Measurements from ENCODE around the gene POPDC2. TPM values are rescaled to one million over a fixed set of nuclear protein-coding genes. Genes with fewer than 3 reads are reported as not detected.
"Not testable (repeated sequence)": the region's sequence is repeated elsewhere in the genome, so short reads cannot be mapped to it uniquely, and the experiment has no call there.

Gene POPDC2
- total RNA-seq, 4 donors from 2014 or later = 67.9 to 92.6 (median 79.3) TPM

- DNase-seq (ENCODE audit: extremely low spot score) = no peak
- intact Hi-C loops (cut with DNase I) = loop anchor here (5.0 kb wide), 1 partner anchor 221 kb away; the partner anchor contains the start of gene TMEM39A
- Histone ChIP-seq H3K27ac (replicated peaks in 1 of 4) (no peak overlapping the region), H3K36me3 (no peaks in the 10 kb centered on the region), H3K9me3 (no peaks in the 10 kb centered on the region), H3K27me3 (no peaks in the 10 kb centered on the region), H3K4me1 (peaks cover 0 to 3% (median 0%) of the 10 kb centered on the region in 4 donors), H3K4me3 (no peak overlapping the region)
- WGBS = 65% methylated on average over 1 of the region's 1 CpG
- TF ChIP-seq CTCF (IDR thresholded peaks at IDR 0.05) (no peak), EP300 (IDR thresholded peaks at IDR 0.05) (no peak), POLR2A (IDR thresholded peaks at IDR 0.05; ENCODE audit: low read depth) (no peak), POLR2AphosphoS5 (IDR thresholded peaks at IDR 0.05) (no peak)
These were observed 23.0 kb upstream of the POPDC2 start for GRCh38 chr3:119683421-119683820.

- WGBS = 71% methylated on average over 1 of the region's 1 CpG
- H3K27ac ChIP-seq (replicated peaks in 1 of 4) = no peak overlapping the region
- intact Hi-C loops (cut with DNase I) = loop anchor here (5.0 kb wide), 1 partner anchor 219 kb away; the partner anchor contains the start of gene TMEM39A
These were observed 20.9 kb upstream of the POPDC2 start for GRCh38 chr3:119681279-119681678.

GRCh38 chr3:119679874-119680273 is 19.5 kb upstream of the POPDC2 start:
- no peak overlapping the region for H3K4me3 ChIP-seq
- H3K9me3 ChIP-seq = no peaks in the 10 kb centered on the region
- peaks cover 18 to 24% (median 22%) of the 10 kb centered on the region in 4 donors for H3K4me1 ChIP-seq
- no peak overlapping the region for H3K27ac ChIP-seq (replicated peaks in 1 of 4)
- intact Hi-C loops (cut with DNase I) = loop anchor here (5.0 to 10.0 kb wide), 3 partner anchors 103 to 218 kb away; partner anchors contain the start of genes ADPRH, TIMMDC1 and TMEM39A
- TF ChIP-seq POLR2AphosphoS5 (IDR thresholded peaks at IDR 0.05) (no peak), CTCF (IDR thresholded peaks at IDR 0.05) (no peak), POLR2A (IDR thresholded peaks at IDR 0.05; ENCODE audit: low read depth) (no peak), EP300 (IDR thresholded peaks at IDR 0.05) (no peak)
- no peaks in the 10 kb centered on the region for H3K27me3 ChIP-seq
- DNase-seq (ENCODE audit: extremely low spot score) = no peak
- peaks cover 0 to 2% (median 1%) of the 10 kb centered on the region in 4 donors for H3K36me3 ChIP-seq

More at GRCh38 chr3:119681279-119681678, 20.9 kb upstream of the POPDC2 start:
- Histone ChIP-seq H3K27me3 (no peaks in the 10 kb centered on the region), H3K4me3 (no peak overlapping the region), H3K9me3 (no peaks in the 10 kb centered on the region), H3K36me3 (no peaks in the 10 kb centered on the region), H3K4me1 (peaks cover 8 to 12% (median 9%) of the 10 kb centered on the region in 4 donors)
- no peak for TF ChIP-seq POLR2AphosphoS5 (IDR thresholded peaks at IDR 0.05)
- TF ChIP-seq POLR2A (IDR thresholded peaks at IDR 0.05; ENCODE audit: low read depth) = no peak
- TF ChIP-seq CTCF (IDR thresholded peaks at IDR 0.05) = peak; percentile 41 to 55 (median 46)
- TF ChIP-seq EP300 (IDR thresholded peaks at IDR 0.05) = no peak
- no peak for DNase-seq (ENCODE audit: extremely low spot score)

- H3K27ac ChIP-seq (replicated peaks in 1 of 4) = peak overlapping the region in 1 of 4 donors; percentile 97
- peaks cover 18 to 30% (median 23%) of the 10 kb centered on the region in 4 donors for H3K4me1 ChIP-seq
- H3K36me3 ChIP-seq = peaks cover 9 to 18% (median 15%) of the 10 kb centered on the region in 4 donors
- not testable (repeated sequence) for H3K9me3 ChIP-seq; H3K4me3 ChIP-seq; H3K27me3 ChIP-seq; DNase-seq (ENCODE audit: extremely low spot score)
- intact Hi-C loops (cut with DNase I) = loop anchor here (5.0 to 10.0 kb wide), 2 partner anchors 101 to 183 kb away; partner anchors contain the start of genes ADPRH and TIMMDC1
- 96% methylated on average over 10 of the region's 10 CpGs for WGBS
These were observed 17.8 kb upstream of the POPDC2 start for GRCh38 chr3:119678209-119678608.

GRCh38 chr3:119677641-119677934 is 17.2 kb upstream of the POPDC2 start:
- 14% methylated on average over 6 of the region's 6 CpGs for WGBS
- peaks cover 9 to 25% (median 21%) of the 10 kb centered on the region in 4 donors for H3K36me3 ChIP-seq
- peaks cover 18 to 35% (median 23%) of the 10 kb centered on the region in 4 donors for H3K4me1 ChIP-seq
- intact Hi-C loops (cut with DNase I) = loop anchor here (5.0 to 10.0 kb wide), 2 partner anchors 100 to 183 kb away; partner anchors contain the start of genes ADPRH and TIMMDC1
- no peaks in the 10 kb centered on the region for H3K9me3 ChIP-seq
- no peaks in the 10 kb centered on the region for H3K27me3 ChIP-seq
- TF ChIP-seq POLR2AphosphoS5 (IDR thresholded peaks at IDR 0.05) = no peak
- no peak for TF ChIP-seq POLR2A (IDR thresholded peaks at IDR 0.05; ENCODE audit: low read depth)
- TF ChIP-seq CTCF (IDR thresholded peaks at IDR 0.05) = no peak
- TF ChIP-seq EP300 (IDR thresholded peaks at IDR 0.05) = no peak
- H3K27ac ChIP-seq (replicated peaks in 1 of 4) = peak overlapping the region; percentile 92 to 97 (median 95)
- H3K4me3 ChIP-seq = peak overlapping the region; percentile 72 to 89 (median 76)
- no peak for DNase-seq (ENCODE audit: extremely low spot score)
